Duodenal mucosa (tissue), 2 donors: ENCODE results near the gene MRPL38.

Source experiments
- H3K27ac ChIP-seq: one replicate; pipeline ENCODE4 v1.7.0; 2013; ENCODE audit warnings: low read depth, low read length
- H3K27me3 ChIP-seq, 2 donors: one replicate each; pipeline ENCODE4 v1.7.0; 2013; ENCODE audit warnings: low read length in 2 of 2, control low read depth in 1 of 2; ENCODE audit not compliant: insufficient read depth in 2 of 2, control insufficient read depth in 1 of 2
- H3K36me3 ChIP-seq, 2 donors: one replicate each; pipeline ENCODE4 v1.7.0; 2013; ENCODE audit warnings: low read length in 2 of 2, control low read depth in 1 of 2; ENCODE audit not compliant: insufficient read depth in 2 of 2, control insufficient read depth in 1 of 2
- H3K4me1 ChIP-seq, 2 donors: one replicate each; pipeline ENCODE4 v1.7.0; 2013; ENCODE audit warnings: low read length in 2 of 2, control low read depth in 1 of 2; ENCODE audit not compliant: insufficient read depth in 2 of 2, control insufficient read depth in 1 of 2
- H3K4me3 ChIP-seq, 2 donors: one replicate each; pipeline ENCODE4 v1.7.0; 2013; ENCODE audit warnings: low read length in 2 of 2, low read depth in 1 of 2
- H3K9ac ChIP-seq, 2 donors: one replicate each; pipeline ENCODE4 v1.7.0; 2013; ENCODE audit warnings: low read length in 2 of 2, low read depth in 1 of 2
- H3K9me3 ChIP-seq, 2 donors: one replicate each; pipeline ENCODE4 v1.7.0; 2013; ENCODE audit warnings: low read length in 2 of 2, control low read depth in 1 of 2; ENCODE audit not compliant: control insufficient read depth in 1 of 2

MRPL38 gene

GRCh38 chr17:75909051-75909811, 4.5 kb upstream of the MRPL38 start:
- no peak overlapping the region for H3K9ac ChIP-seq
- H3K27ac ChIP-seq = no peak overlapping the region
- no peak overlapping the region for H3K4me3 ChIP-seq
- peaks cover 12 to 19% of the 10 kb centered on the region in 2 donors for H3K4me1 ChIP-seq
- peaks cover 0 to 9% of the 10 kb centered on the region in 2 donors for H3K36me3 ChIP-seq
- no peaks in the 10 kb centered on the region for H3K27me3 ChIP-seq
- no peaks in the 10 kb centered on the region for H3K9me3 ChIP-seq

DNA sequence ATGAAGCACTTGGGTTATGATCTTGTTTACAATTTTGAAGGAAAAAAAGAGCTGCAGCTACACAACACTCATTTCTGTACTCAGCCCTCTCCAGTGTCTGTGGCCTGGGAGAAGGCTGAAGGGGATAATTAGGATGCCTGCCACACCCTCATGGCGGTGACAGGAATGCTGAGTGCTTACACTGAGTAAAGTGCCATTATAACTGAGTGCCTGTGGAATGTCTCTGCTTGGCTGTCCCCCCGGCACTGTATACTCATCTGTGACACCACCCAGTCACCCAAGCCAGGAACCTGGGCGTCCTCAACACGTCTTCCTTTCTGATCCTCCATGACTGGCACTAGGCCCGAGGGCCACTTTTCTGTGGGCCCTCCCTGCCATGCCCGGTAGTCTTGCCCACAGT, 3.5 kb upstream of the MRPL38 start:
- H3K9me3 ChIP-seq = no peaks in the 10 kb centered on the region
- no peak overlapping the region for H3K9ac ChIP-seq
- peaks cover 0 to 5% of the 10 kb centered on the region in 2 donors for H3K36me3 ChIP-seq
- no peak overlapping the region for H3K27ac ChIP-seq
- H3K27me3 ChIP-seq = no peaks in the 10 kb centered on the region
- no peak overlapping the region for H3K4me3 ChIP-seq
- peaks cover 20 to 24% of the 10 kb centered on the region in 2 donors for H3K4me1 ChIP-seq

DNA sequence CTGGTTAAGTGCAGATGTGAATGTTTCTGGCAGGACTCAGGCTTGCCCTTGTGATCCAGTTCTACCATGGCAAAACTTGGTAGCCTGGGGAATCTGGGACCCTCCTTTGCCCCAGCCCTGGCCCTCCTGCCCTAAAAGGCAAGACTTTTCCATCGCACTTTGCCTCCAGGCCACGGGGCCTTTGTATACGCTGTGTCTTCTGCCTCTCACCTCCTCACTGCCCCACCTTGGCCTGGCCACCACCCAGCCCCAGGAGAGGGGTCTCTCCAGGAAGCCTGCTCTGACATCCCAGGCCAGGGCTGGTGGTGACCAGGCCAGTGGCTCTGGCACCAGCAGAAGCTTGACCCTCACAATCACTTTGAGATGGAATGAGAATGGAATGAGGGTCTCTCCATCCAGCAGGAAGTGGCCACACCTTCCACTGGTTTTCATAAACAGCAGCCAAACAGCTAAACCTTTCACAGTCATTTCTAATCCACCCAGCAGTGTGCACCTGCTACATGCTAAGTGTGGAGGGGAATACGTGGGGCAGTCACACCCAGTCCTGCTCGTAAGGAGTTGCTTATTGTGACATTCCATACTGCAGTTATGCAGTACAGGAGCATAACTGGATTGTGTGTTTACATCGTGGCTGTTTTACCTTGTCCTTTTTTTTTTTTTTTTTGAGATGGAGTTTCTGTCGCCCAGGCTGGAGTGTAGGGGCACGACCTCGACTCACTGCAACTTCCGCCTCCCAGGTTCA, 1.6 kb upstream of the MRPL38 start:
- Histone ChIP-seq H3K9me3 (no peaks in the 10 kb centered on the region), H3K27me3 (no peaks in the 10 kb centered on the region), H3K36me3 (peaks cover 11 to 14% of the 10 kb centered on the region in 2 donors), H3K4me1 (peaks cover 20 to 24% of the 10 kb centered on the region in 2 donors), H3K4me3 (no peak overlapping the region), H3K27ac (no peak overlapping the region), H3K9ac (no peak overlapping the region)

DNA sequence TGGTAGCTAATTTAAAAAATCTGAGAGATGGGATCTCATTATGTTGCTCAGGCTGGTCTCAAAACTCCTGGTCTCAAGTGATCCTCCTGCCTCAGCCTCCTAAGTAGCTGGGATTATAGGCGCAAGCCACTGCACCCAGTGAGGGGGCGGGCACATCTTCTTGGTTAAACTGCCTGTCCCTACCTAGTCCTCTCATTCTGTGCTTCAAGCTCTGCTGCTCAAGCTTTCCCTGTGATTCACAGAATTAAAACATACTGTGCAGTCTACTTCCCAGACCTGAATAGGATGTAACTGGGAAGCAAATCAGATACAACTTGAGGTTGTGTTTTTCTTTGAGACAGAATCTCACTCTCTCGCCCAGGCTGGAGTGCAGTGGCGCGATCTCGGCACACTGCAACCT, 2.3 kb downstream of the MRPL38 start:
- Histone ChIP-seq H3K4me1 (peaks cover 11 to 14% of the 10 kb centered on the region in 2 donors), H3K27ac (no peak overlapping the region), H3K9ac (no peak overlapping the region), H3K4me3 (no peak overlapping the region), H3K9me3 (no peaks in the 10 kb centered on the region), H3K27me3 (no peaks in the 10 kb centered on the region), H3K36me3 (peaks cover 26 to 41% of the 10 kb centered on the region in 2 donors)

- Histone ChIP-seq H3K9ac (no peak overlapping the region), H3K4me1 (peaks cover 14% of the 10 kb centered on the region in 2 donors), H3K36me3 (peaks cover 26 to 41% of the 10 kb centered on the region in 2 donors)
Measured at GRCh38 chr17:75901727-75902126, 3.0 kb downstream of the MRPL38 start.

DNA sequence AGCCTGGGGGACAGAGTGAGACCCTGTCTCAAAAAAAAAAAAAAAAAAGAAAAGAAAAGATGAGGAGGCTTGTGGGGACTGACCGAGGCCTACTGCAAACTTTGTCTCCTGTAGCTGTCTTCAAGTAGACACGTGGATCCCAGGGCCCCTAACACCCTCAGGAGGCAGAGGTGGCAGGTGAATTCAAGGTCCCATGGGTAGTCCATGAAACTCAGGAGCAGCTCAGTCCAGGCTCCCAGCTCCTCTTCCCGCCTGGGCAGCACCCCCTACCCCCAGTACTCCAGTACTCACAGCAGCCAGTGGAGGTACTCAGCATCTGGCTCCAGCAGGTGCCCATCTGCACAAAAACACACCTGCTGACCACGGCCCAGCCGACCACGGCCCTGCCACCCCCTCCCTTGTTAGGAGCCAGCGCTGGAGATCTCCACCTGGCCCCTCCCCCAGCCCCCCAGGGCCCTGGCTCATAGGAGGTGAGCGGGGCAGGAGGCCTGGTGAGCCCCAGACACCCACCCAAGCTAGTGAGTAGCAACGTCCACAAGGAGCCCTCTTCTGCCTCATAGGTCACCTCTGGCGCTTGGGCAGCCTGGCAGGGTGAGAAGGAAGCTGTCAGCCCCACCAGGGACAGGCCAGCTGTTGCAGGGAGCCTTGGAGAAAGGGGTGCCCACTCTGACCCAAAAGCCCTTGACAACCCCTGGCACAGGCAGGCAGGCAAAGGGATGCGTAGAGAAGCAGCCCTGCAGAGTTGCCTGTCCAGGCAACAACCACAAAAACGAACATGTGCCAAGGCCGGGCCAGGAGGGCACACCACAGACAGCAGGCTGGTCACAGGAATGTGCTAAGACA, 3.8 kb downstream of the MRPL38 start:
- H3K4me3 ChIP-seq = no peak overlapping the region
- H3K36me3 ChIP-seq = peaks cover 26 to 41% of the 10 kb centered on the region in 2 donors
- no peak overlapping the region for H3K9ac ChIP-seq
- H3K27ac ChIP-seq = no peak overlapping the region
- H3K4me1 ChIP-seq = peaks cover 13 to 14% of the 10 kb centered on the region in 2 donors
- no peaks in the 10 kb centered on the region for H3K9me3 ChIP-seq
- no peaks in the 10 kb centered on the region for H3K27me3 ChIP-seq

More at GRCh38 chr17:75901727-75902126, 3.0 kb downstream of the MRPL38 start:
- no peak overlapping the region for H3K4me3 ChIP-seq
- H3K27ac ChIP-seq = no peak overlapping the region
- no peaks in the 10 kb centered on the region for H3K9me3 ChIP-seq
- no peaks in the 10 kb centered on the region for H3K27me3 ChIP-seq

DNA sequence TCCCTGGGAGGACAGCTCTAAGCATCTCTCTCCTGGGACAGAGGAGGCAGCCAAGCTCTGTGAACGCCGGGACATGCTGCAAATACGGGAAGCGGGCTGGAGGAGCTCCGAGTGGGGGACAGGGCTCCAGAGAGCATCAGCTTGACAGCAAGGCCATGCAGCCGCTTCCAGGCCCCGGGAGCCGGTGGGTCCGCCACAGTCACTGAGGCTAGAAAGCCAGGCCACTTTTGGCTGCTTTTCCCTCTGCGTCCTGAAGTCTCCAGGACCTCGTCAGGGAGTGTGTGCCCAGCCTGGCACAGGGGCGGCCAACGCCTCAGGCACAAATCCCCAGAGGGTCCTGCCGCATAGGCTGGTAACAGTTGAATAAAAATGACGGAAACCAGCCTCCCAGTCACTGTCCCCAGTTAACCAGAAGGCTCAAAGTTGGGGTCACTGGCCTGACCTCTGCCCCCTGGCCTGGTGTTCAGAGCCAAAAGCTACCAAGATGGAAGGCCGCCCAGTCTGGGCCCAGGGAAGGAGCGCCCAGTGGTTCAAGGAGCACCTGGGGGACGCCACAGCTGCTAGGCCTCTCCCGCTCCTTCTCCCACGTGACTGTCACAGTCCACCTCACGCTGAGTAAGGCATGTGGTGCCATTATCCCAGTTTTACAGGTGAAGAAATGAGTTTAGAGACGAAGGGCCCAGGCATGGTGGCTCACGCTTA, 4.8 kb downstream of the MRPL38 start:
- Histone ChIP-seq H3K9ac (no peak overlapping the region), H3K36me3 (peaks cover 26 to 41% of the 10 kb centered on the region in 2 donors), H3K4me3 (no peak overlapping the region), H3K27ac (no peak overlapping the region), H3K27me3 (no peaks in the 10 kb centered on the region), H3K9me3 (no peaks in the 10 kb centered on the region), H3K4me1 (peaks cover 15 to 23% of the 10 kb centered on the region in 2 donors)

DNA sequence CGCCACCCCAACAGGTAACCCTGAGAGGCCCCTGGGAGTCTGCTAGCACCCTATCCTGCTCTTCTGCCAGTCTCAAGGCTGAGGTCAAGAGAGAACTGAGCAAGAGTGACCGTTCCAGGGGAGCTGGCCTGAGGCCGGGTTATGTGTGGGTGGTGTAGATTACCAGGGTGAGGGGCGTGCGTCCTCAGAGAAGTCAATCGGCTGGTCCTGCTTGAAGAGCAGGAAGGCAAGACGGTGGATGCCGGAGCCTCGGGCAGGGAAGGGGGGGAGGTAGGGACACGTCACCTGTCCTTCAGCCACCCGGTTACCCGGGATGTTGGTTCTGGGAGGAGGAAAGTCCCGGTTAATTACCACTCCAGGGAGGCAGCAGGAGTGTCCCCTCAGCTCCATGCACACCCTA, 5.3 kb downstream of the MRPL38 start:
- Histone ChIP-seq H3K36me3 (peaks cover 26 to 41% of the 10 kb centered on the region in 2 donors), H3K9me3 (no peaks in the 10 kb centered on the region), H3K27ac (no peak overlapping the region), H3K4me3 (no peak overlapping the region), H3K9ac (no peak overlapping the region), H3K4me1 (peaks cover 18 to 25% of the 10 kb centered on the region in 2 donors), H3K27me3 (no peaks in the 10 kb centered on the region)

GRCh38 chr17:75898791-75899190, 5.9 kb downstream of the MRPL38 start:
- no peak overlapping the region for H3K27ac ChIP-seq
- peaks cover 19 to 21% of the 10 kb centered on the region in 2 donors for H3K4me1 ChIP-seq
- no peak overlapping the region for H3K9ac ChIP-seq
- no peaks in the 10 kb centered on the region for H3K9me3 ChIP-seq
- H3K36me3 ChIP-seq = peaks cover 26 to 41% of the 10 kb centered on the region in 2 donors
- no peaks in the 10 kb centered on the region for H3K27me3 ChIP-seq
- no peak overlapping the region for H3K4me3 ChIP-seq
